K562 (cell line): Measurements from ENCODE around the gene MDC1. TPM values are rescaled to one million over a fixed set of nuclear protein-coding genes. Genes with fewer than 3 reads are reported as not detected.

Source experiments
- EZH2 ChIP-seq: IDR thresholded peaks from 2 replicates; pipeline ENCODE4 v1.6.1; 2012; ENCODE audit warnings: low read depth, mild to moderate bottlenecking, inconsistent platforms, low read length, borderline replicate concordance
- FOXP1 ChIP-seq: sonication (generic); formaldehyde crosslinking; IDR thresholded peaks from 2 replicates; pipeline ENCODE4 v1.8.0; 2022; ENCODE audit warnings: mild to moderate bottlenecking, missing genetic modification reagents
- GTF2E2 ChIP-seq: fragments of 200-800 bp; sonication (Bioruptor generic); IDR thresholded peaks from 2 replicates; pipeline ENCODE4 v1.6.1; 2016; ENCODE audit warnings: missing genetic modification characterization, missing compliant biosample characterization
- HMBOX1 ChIP-seq: sonication (generic); IDR thresholded peaks from 2 replicates; pipeline ENCODE4 v1.6.1; 2016
- NONO ChIP-seq, 2 experiments: fragments of 200-400 bp in 1 of 2; fragments of 450-650 bp in 1 of 2; formaldehyde crosslinking in 1 of 2; IDR thresholded peaks; 2 replicates each; pipeline ENCODE4 v1.6.1; 2017; ENCODE audit warnings: low read depth in 2 of 2, mild to moderate bottlenecking in 2 of 2, moderate library complexity in 2 of 2, low read length in 1 of 2
- PATZ1 ChIP-seq: fragments of 250-450 bp; sonication (Bioruptor Pico); IDR thresholded peaks from 2 replicates; pipeline ENCODE4 v1.5.0; 2020; ENCODE audit warnings: mild to moderate bottlenecking, borderline replicate concordance
- RBM14 ChIP-seq: fragments of 200-400 bp; formaldehyde crosslinking; IDR thresholded peaks from 2 replicates; pipeline ENCODE4 v1.6.1; 2018; ENCODE audit warnings: low read depth, mild to moderate bottlenecking, low read length, moderate library complexity, borderline replicate concordance; ENCODE audit not compliant: insufficient read depth
- SRSF1 ChIP-seq: fragments of 200-400 bp; formaldehyde crosslinking; IDR thresholded peaks from 2 replicates; pipeline ENCODE4 v1.6.1; 2017; ENCODE audit warnings: mild to moderate bottlenecking, low read depth, low read length, moderate library complexity
- STAT5B ChIP-seq: fragments of 250-450 bp; sonication (Bioruptor Pico); IDR thresholded peaks from 2 replicates; pipeline ENCODE4 v1.8.0; 2021; ENCODE audit warnings: mild to moderate bottlenecking, inconsistent platforms
- TAF9B ChIP-seq: fragments of 450-650 bp; IDR thresholded peaks from 2 replicates; pipeline ENCODE4 v1.6.1; 2018; ENCODE audit warnings: mild to moderate bottlenecking; ENCODE audit not compliant: partially characterized antibody
- ZNF280A ChIP-seq: fragments of 450-650 bp; IDR thresholded peaks from 2 replicates; pipeline ENCODE4 v1.6.1; 2018; ENCODE audit warnings: mild to moderate bottlenecking, low read depth; ENCODE audit not compliant: partially characterized antibody
- ZNF407 ChIP-seq: fragments of 450-650 bp; IDR thresholded peaks from 2 replicates; pipeline ENCODE4 v1.6.1; 2016; ENCODE audit warnings: low read depth
- ZNF717 ChIP-seq: fragments of 250-450 bp; sonication (Bioruptor Pico); IDR thresholded peaks from 2 replicates; pipeline ENCODE4 v1.5.0; 2021
- polyA plus RNA-seq, 8 experiments: library from polyadenylated mRNA; depleted of rRNA in 4 of 8; stranded (reverse) in 5 of 8; unstranded in 3 of 8; fragments of >200 nt; fragmentation: Nextera tagmentation in 2 of 8; fragmentation: Illumina TruSeq in 1 of 8; extraction: Ambion mirVana in 2 of 8; extraction: Trizol in 1 of 8; gene quantifications; 2 replicates each; pipeline versions ENCODE4 v1.2.1 to v1.2.3, GENCODE V29; 2011 to 2014; ENCODE audit warnings: inconsistent platforms in 1 of 8, missing spikeins in 1 of 8
- total RNA-seq, 7 experiments: library from RNA; depleted of rRNA in 6 of 7; stranded (reverse); fragments of >200 nt in 6 of 7; fragmentation: Illumina TruSeq in 2 of 7; extraction: Trizol in 2 of 7; gene quantifications; 2 replicates each; pipeline versions ENCODE4 v1.2.1 to v1.2.3, GENCODE V29; 2011 to 2021; ENCODE audit warnings: low replicate concordance in 1 of 7

MDC1 gene
- total and polyA plus RNA-seq, 9 of the 15 experiments (the other 6 are each of a cell fraction or from before 2014, with no cell fraction given): 8.2 to 114 (median 20.0) TPM

- TF ChIP-seq ZNF407 (no peak), PATZ1 (CRISPR knock-in tag) (no peak; the same call in 1 of the 2 replicates), TAF9B (no peak), ZNF717 (CRISPR knock-in tag) (peak; percentile 77), STAT5B (CRISPR knock-in tag) (no peak), NONO (IDR thresholded peaks at IDR 0.05; ENCODE audit: low read depth in 2 of 2, low read length in 1 of 2) (peak in 1 of 2 experiments; percentile 67; a peak in 1 of 4 replicates), HMBOX1 (no peak), FOXP1 (peak; percentile 49), EZH2 (no peak), ZNF280A (no peak), GTF2E2 (tag) (no peak), SRSF1 (no peak), RBM14 (0 out of 2 replicates have a peak, but pooled peaks have one; percentile 56)
Observed at GRCh38 chr6:30721198-30722024, 4.3 kb upstream of the MDC1 start (continued).
